HEK293T (cell line): ENCODE data around the gene KCNB1.

ENCODE experiments used
- BHLHE40 ChIP-seq: fragments of 450-650 bp; IDR thresholded peaks from 2 replicates; pipeline ENCODE4 v1.6.1; 2016; ENCODE audit warnings: mild to moderate bottlenecking, moderate library complexity, borderline replicate concordance
- FOXK2 ChIP-seq: fragments of 450-650 bp; IDR thresholded peaks from 2 replicates; pipeline ENCODE4 v1.6.1; 2016; ENCODE audit warnings: mild to moderate bottlenecking
- HDGF ChIP-seq: fragments of 450-650 bp; IDR thresholded peaks from 2 replicates; pipeline ENCODE4 v1.6.1; 2017; ENCODE audit warnings: antibody characterized with exemption, borderline replicate concordance
- NFRKB ChIP-seq: fragments of 450-650 bp; IDR thresholded peaks from 2 replicates; pipeline ENCODE4 v1.6.1; 2016; ENCODE audit warnings: mild to moderate bottlenecking, moderate library complexity
- SP1 ChIP-seq: fragments of 450-650 bp; IDR thresholded peaks from 2 replicates; pipeline ENCODE4 v1.6.1; 2017
- TARDBP ChIP-seq: fragments of 450-650 bp; IDR thresholded peaks from 2 replicates; pipeline ENCODE4 v1.6.1; 2016
- TF ChIP-seq, protein P1 (sequence below): fragments of 450-650 bp; IDR thresholded peaks from 2 replicates; pipeline ENCODE4 v1.6.1; 2016

DNA sequence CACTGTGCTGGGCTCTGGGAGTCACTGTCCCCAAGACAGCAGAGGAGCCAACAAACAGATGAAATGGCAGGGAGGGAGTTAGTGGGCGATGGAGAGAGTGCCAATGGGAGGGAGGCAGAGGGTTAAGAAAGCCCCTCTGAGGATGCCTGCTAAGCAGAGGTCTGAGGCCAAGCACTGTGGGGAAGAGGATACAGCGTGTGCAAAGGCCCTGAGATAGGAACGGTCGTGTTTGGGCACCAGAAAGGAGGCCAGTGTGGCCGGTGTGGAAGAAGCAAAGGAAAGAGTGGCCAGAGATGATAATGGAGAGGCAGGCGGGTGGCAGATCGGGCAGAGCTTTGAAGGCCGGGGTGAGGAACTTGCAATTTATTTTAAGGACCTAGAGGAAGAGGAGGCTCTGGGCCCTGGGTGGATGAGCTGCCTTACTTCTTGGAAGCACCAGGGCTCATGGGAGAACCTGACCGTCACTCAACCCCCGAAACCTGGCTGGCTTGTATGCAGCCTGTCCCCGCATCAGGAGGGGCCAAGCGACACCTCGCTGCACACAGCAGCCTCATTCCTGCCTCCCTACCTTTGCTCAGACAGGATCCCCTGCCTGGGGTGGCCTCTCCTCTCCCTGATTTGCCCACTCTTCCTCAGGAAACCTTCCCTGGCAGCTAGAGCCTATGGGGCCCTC, 73.0 kb downstream of the KCNB1 start:
- TF ChIP-seq, protein P1, sequence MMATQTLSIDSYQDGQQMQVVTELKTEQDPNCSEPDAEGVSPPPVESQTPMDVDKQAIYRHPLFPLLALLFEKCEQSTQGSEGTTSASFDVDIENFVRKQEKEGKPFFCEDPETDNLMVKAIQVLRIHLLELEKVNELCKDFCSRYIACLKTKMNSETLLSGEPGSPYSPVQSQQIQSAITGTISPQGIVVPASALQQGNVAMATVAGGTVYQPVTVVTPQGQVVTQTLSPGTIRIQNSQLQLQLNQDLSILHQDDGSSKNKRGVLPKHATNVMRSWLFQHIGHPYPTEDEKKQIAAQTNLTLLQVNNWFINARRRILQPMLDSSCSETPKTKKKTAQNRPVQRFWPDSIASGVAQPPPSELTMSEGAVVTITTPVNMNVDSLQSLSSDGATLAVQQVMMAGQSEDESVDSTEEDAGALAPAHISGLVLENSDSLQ, result no peak
- no peak for TF ChIP-seq FOXK2
- no peak for TF ChIP-seq TARDBP
- TF ChIP-seq HDGF, result no peak
- no peak for TF ChIP-seq SP1
- no peak for TF ChIP-seq NFRKB
- TF ChIP-seq BHLHE40, result no peak
